MM.1S (cell line): ENCODE results near the gene CDRT4.

Experiments used
- EZH2 ChIP-seq: fragments of 300-600 bp; sonication (generic); optimal IDR thresholded peaks from 2 replicates; pipeline ENCODE3; 2017; ENCODE audit warnings: low read depth, mild to moderate bottlenecking, antibody characterized with exemption, low read length, mixed read lengths
- TF ChIP-seq, protein P1 (sequence below): fragments of 300-600 bp; sonication (generic); IDR thresholded peaks from 2 replicates; pipeline ENCODE4 v1.5.1; 2016; ENCODE audit warnings: antibody characterized with exemption, low read length, mixed read lengths

DNA sequence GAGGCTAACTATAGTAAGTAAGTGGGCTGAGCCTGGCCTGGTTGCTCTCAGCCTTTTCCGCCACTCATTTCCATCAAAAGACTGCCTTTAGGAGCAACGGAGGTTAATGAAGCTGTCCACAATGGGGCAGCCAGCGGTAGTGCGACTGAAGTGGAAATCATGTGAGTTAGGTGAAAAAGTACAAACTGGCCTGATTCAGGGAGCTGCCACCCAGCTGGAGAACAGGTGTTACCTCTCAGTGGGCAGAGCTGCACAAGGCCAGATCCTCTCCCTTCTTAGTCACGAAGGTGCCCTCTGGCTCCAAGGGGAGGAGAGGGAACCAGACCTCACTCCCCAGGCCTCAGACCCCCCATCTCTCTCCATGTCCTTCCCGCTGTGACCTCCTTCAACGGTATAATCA is 34.4 kb upstream of the CDRT4 start:
- TF ChIP-seq, protein P1, sequence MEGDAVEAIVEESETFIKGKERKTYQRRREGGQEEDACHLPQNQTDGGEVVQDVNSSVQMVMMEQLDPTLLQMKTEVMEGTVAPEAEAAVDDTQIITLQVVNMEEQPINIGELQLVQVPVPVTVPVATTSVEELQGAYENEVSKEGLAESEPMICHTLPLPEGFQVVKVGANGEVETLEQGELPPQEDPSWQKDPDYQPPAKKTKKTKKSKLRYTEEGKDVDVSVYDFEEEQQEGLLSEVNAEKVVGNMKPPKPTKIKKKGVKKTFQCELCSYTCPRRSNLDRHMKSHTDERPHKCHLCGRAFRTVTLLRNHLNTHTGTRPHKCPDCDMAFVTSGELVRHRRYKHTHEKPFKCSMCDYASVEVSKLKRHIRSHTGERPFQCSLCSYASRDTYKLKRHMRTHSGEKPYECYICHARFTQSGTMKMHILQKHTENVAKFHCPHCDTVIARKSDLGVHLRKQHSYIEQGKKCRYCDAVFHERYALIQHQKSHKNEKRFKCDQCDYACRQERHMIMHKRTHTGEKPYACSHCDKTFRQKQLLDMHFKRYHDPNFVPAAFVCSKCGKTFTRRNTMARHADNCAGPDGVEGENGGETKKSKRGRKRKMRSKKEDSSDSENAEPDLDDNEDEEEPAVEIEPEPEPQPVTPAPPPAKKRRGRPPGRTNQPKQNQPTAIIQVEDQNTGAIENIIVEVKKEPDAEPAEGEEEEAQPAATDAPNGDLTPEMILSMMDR, result no peak
- no peak for TF ChIP-seq EZH2
